ENCODE data around the gene ADM.

- no peak for TF ChIP-seq CTCF (IDR thresholded peaks at IDR 0.05; ENCODE audit: insufficient read depth, low read length, poor library complexity, severe bottlenecking)
- TF ChIP-seq EZH2phosphoT487 (conservative IDR thresholded peaks at IDR 0.05; ENCODE audit: low read length), result no peak
Measured at GRCh38 chr11:10348650-10349280, 43.9 kb downstream of the ADM start.

All from SU-DHL-6 (cell line).